OCI-LY1 (cell line): Measurements from ENCODE around the gene PALS1.
A peak's percentile ranks its signal among the peaks of the same experiment; 100 is the strongest.

ENCODE experiments used
- H2AFZ ChIP-seq: fragments of 200-600 bp; sonication (generic), shearing (Covaris generic); 2 replicates; pipeline ENCODE4 v1.6.0; 2014; ENCODE audit warnings: antibody characterized with exemption, mild to moderate bottlenecking, low read length
- H3F3A ChIP-seq: fragments of 200-600 bp; sonication (generic), shearing (Covaris generic); 2 replicates; pipeline ENCODE4 v1.6.0; 2014; ENCODE audit warnings: mild to moderate bottlenecking, antibody characterized with exemption, low read length, moderate library complexity; ENCODE audit not compliant: insufficient read depth
- H3K27ac ChIP-seq: fragments of 200-600 bp; sonication (generic); 2 replicates; pipeline ENCODE4 v1.5.1; 2014; ENCODE audit warnings: low read length, mixed run types, mild to moderate bottlenecking, low read depth; ENCODE audit not compliant: poor library complexity, severe bottlenecking
- H3K27me3 ChIP-seq: fragments of 200-600 bp; sonication (generic); 2 replicates; pipeline ENCODE4 v1.6.0; 2014; ENCODE audit warnings: antibody characterized with exemption, mild to moderate bottlenecking, low read length, moderate library complexity; ENCODE audit not compliant: insufficient read depth
- H3K36me3 ChIP-seq: fragments of 200-600 bp; sonication (generic); 2 replicates; pipeline ENCODE4 v1.6.1; 2014; ENCODE audit warnings: mild to moderate bottlenecking, antibody characterized with exemption, low read length, moderate library complexity, mixed read lengths; ENCODE audit not compliant: insufficient read depth
- H3K4me1 ChIP-seq: fragments of 200-600 bp; sonication (generic); 2 replicates; pipeline ENCODE4 v1.5.1; 2014; ENCODE audit warnings: mild to moderate bottlenecking, low read length, moderate library complexity; ENCODE audit not compliant: insufficient read depth, severe bottlenecking
- H3K4me2 ChIP-seq: fragments of 200-600 bp; sonication (generic), shearing (Covaris generic); 2 replicates; pipeline ENCODE4 v1.6.1; 2014; ENCODE audit warnings: low read length
- H3K4me3 ChIP-seq: fragments of 200-600 bp; sonication (generic); 2 replicates; pipeline ENCODE4 v1.5.1; 2014; ENCODE audit warnings: low read length, low read depth, mild to moderate bottlenecking, mixed read lengths; ENCODE audit not compliant: poor library complexity, severe bottlenecking
- H3K79me2 ChIP-seq: fragments of 200-600 bp; shearing (Covaris generic); 2 replicates; pipeline ENCODE4 v1.6.1; 2016; ENCODE audit warnings: mixed run types, low read length, mixed read lengths; ENCODE audit not compliant: insufficient read depth
- H3K9ac ChIP-seq: fragments of 200-600 bp; sonication (generic), shearing (Covaris generic); 2 replicates; pipeline ENCODE4 v1.6.1; 2014; ENCODE audit warnings: mild to moderate bottlenecking, low read length, mixed read lengths
- H3K9me2 ChIP-seq: fragments of 200-600 bp; sonication (generic), shearing (Covaris generic); 2 replicates; pipeline ENCODE4 v1.6.1; 2014; ENCODE audit warnings: low read depth, mild to moderate bottlenecking, low read length, mixed read lengths
- H3K9me3 ChIP-seq: fragments of 200-600 bp; shearing (Covaris generic); 2 replicates; pipeline ENCODE4 v1.6.1; 2014; ENCODE audit warnings: low read length, mixed read lengths
- H4K20me1 ChIP-seq: fragments of 200-600 bp; sonication (generic), shearing (Covaris generic); 2 replicates; pipeline ENCODE4 v1.6.0; 2016; ENCODE audit warnings: mild to moderate bottlenecking, low read length; ENCODE audit not compliant: insufficient read depth
- EZH2 ChIP-seq: fragments of 200-600 bp; sonication (generic), shearing (Covaris generic); IDR thresholded peaks from 2 replicates; pipeline ENCODE4 v1.8.0; 2017; ENCODE audit warnings: borderline replicate concordance, mixed run types, mild to moderate bottlenecking, antibody characterized with exemption, low read length, moderate library complexity, mixed read lengths
- TF ChIP-seq, protein P1 (sequence below): fragments of 200-600 bp; sonication (generic), shearing (Covaris generic); IDR thresholded peaks from 2 replicates; pipeline ENCODE4 v1.5.1; 2017; ENCODE audit warnings: mild to moderate bottlenecking, antibody characterized with exemption, low read length, moderate library complexity, mixed read lengths

Gene PALS1

DNA sequence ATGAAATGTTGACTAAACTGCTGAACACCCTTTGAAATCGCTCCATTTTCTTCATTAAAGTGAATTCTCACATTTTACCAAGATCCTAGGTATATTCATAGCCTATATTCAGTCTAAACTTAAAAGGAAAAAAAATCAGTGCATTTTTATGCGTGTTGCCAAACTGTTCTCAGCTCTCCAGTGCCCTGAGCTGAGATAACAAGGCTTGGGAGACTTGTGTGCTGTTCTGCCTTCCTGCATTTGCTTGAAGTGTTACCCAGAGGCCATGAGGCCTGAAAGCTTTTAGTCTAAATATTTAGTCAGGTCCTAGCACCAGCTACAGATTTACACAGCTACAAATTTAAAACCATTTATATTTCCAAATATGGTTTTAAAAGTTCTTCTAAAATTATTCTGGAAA is 8.6 kb upstream of the PALS1 start:
- no peak overlapping the region for H3K4me2 ChIP-seq
- no peaks in the 10 kb centered on the region for H4K20me1 ChIP-seq

DNA sequence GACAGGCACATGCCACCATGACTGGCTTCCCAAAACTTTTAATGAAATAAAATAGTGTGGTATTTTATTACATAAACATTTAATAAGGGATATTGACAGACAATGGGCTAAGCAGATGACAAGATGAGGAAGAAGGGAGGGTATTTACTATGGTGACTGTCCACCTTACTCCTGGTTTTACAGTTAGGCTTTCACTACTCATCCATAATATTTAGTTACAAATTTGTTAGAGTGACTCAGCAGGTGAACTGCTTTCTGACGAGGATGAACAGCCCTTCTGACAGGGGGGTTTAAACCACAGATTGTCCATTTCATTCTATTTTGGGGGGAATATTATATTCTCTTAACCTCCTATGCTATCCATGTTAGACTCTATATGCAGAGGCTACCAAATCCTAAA is 3.6 kb upstream of the PALS1 start:
- TF ChIP-seq, protein P1, sequence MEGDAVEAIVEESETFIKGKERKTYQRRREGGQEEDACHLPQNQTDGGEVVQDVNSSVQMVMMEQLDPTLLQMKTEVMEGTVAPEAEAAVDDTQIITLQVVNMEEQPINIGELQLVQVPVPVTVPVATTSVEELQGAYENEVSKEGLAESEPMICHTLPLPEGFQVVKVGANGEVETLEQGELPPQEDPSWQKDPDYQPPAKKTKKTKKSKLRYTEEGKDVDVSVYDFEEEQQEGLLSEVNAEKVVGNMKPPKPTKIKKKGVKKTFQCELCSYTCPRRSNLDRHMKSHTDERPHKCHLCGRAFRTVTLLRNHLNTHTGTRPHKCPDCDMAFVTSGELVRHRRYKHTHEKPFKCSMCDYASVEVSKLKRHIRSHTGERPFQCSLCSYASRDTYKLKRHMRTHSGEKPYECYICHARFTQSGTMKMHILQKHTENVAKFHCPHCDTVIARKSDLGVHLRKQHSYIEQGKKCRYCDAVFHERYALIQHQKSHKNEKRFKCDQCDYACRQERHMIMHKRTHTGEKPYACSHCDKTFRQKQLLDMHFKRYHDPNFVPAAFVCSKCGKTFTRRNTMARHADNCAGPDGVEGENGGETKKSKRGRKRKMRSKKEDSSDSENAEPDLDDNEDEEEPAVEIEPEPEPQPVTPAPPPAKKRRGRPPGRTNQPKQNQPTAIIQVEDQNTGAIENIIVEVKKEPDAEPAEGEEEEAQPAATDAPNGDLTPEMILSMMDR, result no peak
- TF ChIP-seq EZH2, result no peak
- Histone ChIP-seq H3F3A (no peaks in the 10 kb centered on the region), H3K4me1 (peaks cover 14% of the 10 kb centered on the region), H4K20me1 (no peaks in the 10 kb centered on the region), H3K27me3 (0 out of 2 replicates have a peak, but pooled peaks cover 4% of the 10 kb centered on the region), H3K4me2 (no peak overlapping the region), H3K9me2 (no peaks in the 10 kb centered on the region), H3K9ac (no peak overlapping the region), H3K9me3 (no peaks in the 10 kb centered on the region), H3K79me2 (peaks cover 8% of the 10 kb centered on the region), H2AFZ (no peak overlapping the region), H3K27ac (no peak overlapping the region), H3K36me3 (no peaks in the 10 kb centered on the region), H3K4me3 (no peak overlapping the region)

More for the DNA sequence above, 8.6 kb upstream of the PALS1 start:
- no peak overlapping the region for H2AFZ ChIP-seq
- H3K27ac ChIP-seq, result no peak overlapping the region
- H3K36me3 ChIP-seq, result no peaks in the 10 kb centered on the region
- H3K9me3 ChIP-seq, result no peaks in the 10 kb centered on the region
- H3K4me3 ChIP-seq, result no peak overlapping the region
- TF ChIP-seq, protein P1, result no peak
- TF ChIP-seq EZH2, result no peak
- no peaks in the 10 kb centered on the region for H3K4me1 ChIP-seq
- no peaks in the 10 kb centered on the region for H3K27me3 ChIP-seq
- no peaks in the 10 kb centered on the region for H3K79me2 ChIP-seq
- no peak overlapping the region for H3K9ac ChIP-seq
- H3F3A ChIP-seq, result no peaks in the 10 kb centered on the region
- H3K9me2 ChIP-seq, result no peaks in the 10 kb centered on the region

DNA sequence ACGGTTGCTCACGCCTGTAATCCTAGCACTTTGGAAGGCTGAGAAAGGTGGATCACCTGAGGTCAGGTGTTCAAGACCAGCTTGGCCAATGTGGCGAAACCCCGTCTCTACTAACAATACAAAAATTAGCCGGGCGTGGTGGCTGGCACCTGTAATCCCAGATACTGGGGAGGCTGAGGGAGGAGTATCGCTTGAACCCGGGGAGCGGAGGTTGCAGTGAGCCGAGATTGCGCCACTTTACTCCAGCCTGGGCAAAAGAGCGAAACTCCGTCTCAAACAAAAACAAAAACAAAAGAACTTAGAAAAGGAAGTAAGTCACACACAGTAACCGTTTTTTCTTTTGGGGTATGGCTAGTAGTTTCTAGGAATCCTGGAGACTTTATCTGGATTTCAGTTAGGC is 1.7 kb upstream of the PALS1 start:
- H3K79me2 ChIP-seq, result peaks cover 24% of the 10 kb centered on the region
- H3K9me3 ChIP-seq, result no peaks in the 10 kb centered on the region
- no peaks in the 10 kb centered on the region for H3K36me3 ChIP-seq
- H3K27ac ChIP-seq, result no peak overlapping the region
- TF ChIP-seq, protein P1, result no peak
- TF ChIP-seq EZH2, result no peak
- peak overlapping the region; percentile 87; the same call in 1 of the 2 replicates for H3K4me2 ChIP-seq
- no peaks in the 10 kb centered on the region for H3F3A ChIP-seq
- H3K27me3 ChIP-seq, result 0 out of 2 replicates have a peak, but pooled peaks cover 4% of the 10 kb centered on the region
- H3K4me3 ChIP-seq, result no peak overlapping the region
- H2AFZ ChIP-seq, result no peak overlapping the region
- no peaks in the 10 kb centered on the region for H4K20me1 ChIP-seq
- peaks cover 19% of the 10 kb centered on the region for H3K4me1 ChIP-seq
- no peak overlapping the region; the same call in 1 of the 2 replicates for H3K9ac ChIP-seq
- H3K9me2 ChIP-seq, result no peaks in the 10 kb centered on the region
